ENCODE results near the gene PRDM2. TPM values are rescaled to one million over a fixed set of nuclear protein-coding genes. Genes with fewer than 3 reads are reported as not detected.
A peak's percentile ranks its signal among the peaks of the same experiment; 100 is the strongest.
"Not testable (repeated sequence)": the region's sequence is repeated elsewhere in the genome, so short reads cannot be mapped to it uniquely, and the experiment has no call there.

Gene PRDM2
- 36.3 TPM for polyA plus RNA-seq (ENCODE audit: insufficient read length)

GRCh38 chr1:13699936-13700520 lies at the start of gene PRDM2:
Gene PRDM2 (plus strand): TSS chr1:13700188. CDS start chr1:13715606, 15,418 bp downstream.
- DNase-seq (ENCODE audit: low read depth) = no peak

- DNase-seq (ENCODE audit: low read depth) = no peak
Observed at GRCh38 chr1:13651279-13651678, 48.7 kb upstream of the PRDM2 start.

DNA sequence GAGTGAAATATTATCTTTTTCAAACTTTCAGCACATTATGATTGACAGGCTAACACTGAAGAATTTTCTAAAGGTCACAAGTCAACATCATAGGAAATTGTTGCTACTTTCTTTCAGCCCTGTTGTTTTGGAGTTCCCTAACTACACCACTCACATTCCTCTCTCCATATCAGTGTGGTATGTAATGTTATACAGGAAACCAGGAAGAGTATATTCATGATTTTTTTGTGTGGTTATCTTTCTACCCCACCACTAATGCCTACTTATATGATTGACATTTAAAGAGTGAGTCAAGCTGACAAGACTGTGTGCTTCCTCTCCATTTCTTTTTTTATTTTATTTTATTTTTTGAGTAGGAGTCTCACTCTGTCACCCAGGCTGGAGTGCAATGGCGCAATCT lies 47.8 kb upstream of the PRDM2 start:
- DNase-seq (ENCODE audit: low read depth) = no peak

- DNase-seq (ENCODE audit: low read depth) = no peak
Observed at GRCh38 chr1:13661539-13661938, 38.4 kb upstream of the PRDM2 start.

DNA sequence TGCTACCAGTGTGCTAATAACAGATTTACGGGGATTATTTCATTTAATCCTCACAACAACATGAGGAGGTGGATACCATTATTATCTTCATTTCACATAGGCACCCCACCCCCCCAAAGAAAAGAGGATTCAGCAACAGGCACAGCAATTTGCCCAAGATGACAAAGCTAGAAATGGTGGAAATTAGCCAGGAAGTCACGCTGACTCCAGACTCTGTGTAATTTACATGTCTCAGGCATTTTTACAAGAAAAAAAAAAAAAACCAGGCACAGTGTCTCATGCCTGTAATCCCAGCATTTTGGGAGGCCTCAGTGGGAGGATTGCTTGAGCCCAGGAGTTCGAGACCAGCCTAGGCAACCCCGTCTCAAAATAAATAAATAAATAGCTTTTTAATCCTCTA lies 37.5 kb upstream of the PRDM2 start:
- no peak for DNase-seq (ENCODE audit: low read depth)

DNA sequence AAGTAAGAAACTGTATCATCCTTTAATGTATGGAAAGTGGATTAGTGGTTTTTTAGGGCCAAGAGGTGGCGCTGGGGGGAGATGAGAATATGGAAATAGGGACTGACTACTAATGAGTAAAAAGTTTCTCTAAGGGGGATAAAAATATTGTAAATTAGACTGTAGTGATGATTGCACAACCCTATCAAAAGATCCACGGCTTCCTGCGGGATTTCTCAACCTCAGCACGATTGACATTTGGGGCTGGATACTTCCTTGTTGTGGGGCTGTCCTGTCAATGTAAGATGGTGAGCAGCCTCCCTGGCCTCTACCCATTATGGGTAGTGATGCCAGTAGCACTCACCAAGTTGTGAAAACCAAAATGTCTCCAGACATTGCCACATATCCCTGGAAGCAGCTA lies 36.0 kb upstream of the PRDM2 start:
- DNase-seq (ENCODE audit: low read depth) = no peak

GRCh38 chr1:13664451-13664850 lies 35.5 kb upstream of the PRDM2 start:
- DNase-seq (ENCODE audit: low read depth) = no peak

DNA sequence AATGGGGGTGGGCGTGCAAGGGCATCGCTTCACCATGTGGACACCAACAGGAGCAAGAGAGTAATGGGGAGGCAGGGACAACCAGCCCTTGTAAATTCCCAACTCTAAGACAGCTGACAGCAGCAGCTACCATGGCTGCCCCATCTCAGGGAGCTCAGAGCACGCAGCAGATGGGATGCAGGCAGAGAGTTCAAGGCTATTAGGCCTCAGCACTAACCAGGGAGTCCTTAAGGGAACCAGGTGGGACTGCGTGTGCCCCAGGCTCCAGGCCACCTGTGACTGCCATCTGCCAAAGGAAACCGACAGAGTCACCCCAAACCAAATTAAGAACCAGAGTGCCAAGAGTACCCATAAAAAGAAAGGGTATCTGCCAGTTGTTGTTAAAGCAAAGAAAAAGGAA lies 33.7 kb upstream of the PRDM2 start:
- no peak for DNase-seq (ENCODE audit: low read depth)

- no peak for DNase-seq (ENCODE audit: low read depth)
Observed at GRCh38 chr1:13667691-13668090, 32.3 kb upstream of the PRDM2 start.

- no peak for DNase-seq (ENCODE audit: low read depth)
Observed at GRCh38 chr1:13674377-13674776, 25.6 kb upstream of the PRDM2 start.

GRCh38 chr1:13675151-13675651 lies 24.8 kb upstream of the PRDM2 start:
- peak; percentile 63 for DNase-seq (ENCODE audit: low read depth)

- no peak for DNase-seq (ENCODE audit: low read depth)
Observed at GRCh38 chr1:13677896-13678295, 22.1 kb upstream of the PRDM2 start.

- DNase-seq (ENCODE audit: low read depth) = no peak
Observed at GRCh38 chr1:13679651-13680050, 20.3 kb upstream of the PRDM2 start.

GRCh38 chr1:13680609-13681008 lies 19.4 kb upstream of the PRDM2 start:
- DNase-seq (ENCODE audit: low read depth) = not testable (repeated sequence)

DNA sequence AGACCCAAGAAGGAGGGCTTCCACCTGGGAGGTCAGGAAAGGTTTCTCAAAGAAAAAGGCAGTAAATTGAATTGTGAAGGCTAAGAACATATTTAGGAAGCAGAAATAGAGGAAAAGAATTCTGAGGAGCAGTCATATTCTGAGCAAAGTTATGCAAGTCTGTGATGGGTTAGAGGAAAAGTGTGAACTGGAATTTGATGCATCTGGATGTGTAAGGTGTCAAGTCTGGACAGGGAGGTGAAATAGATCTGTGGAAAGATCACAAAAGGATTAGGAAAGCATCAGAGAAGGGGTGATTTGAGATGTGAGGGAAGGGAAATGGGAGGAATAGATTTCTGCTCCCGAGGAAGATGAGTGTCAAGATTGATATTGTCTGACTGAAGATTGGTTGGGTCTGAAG lies 18.1 kb upstream of the PRDM2 start:
- no peak for DNase-seq (ENCODE audit: low read depth)

GRCh38 chr1:13682444-13682843 lies 17.5 kb upstream of the PRDM2 start:
- DNase-seq (ENCODE audit: low read depth) = no peak

GRCh38 chr1:13683206-13683605 lies 16.8 kb upstream of the PRDM2 start:
- no peak for DNase-seq (ENCODE audit: low read depth)

DNA sequence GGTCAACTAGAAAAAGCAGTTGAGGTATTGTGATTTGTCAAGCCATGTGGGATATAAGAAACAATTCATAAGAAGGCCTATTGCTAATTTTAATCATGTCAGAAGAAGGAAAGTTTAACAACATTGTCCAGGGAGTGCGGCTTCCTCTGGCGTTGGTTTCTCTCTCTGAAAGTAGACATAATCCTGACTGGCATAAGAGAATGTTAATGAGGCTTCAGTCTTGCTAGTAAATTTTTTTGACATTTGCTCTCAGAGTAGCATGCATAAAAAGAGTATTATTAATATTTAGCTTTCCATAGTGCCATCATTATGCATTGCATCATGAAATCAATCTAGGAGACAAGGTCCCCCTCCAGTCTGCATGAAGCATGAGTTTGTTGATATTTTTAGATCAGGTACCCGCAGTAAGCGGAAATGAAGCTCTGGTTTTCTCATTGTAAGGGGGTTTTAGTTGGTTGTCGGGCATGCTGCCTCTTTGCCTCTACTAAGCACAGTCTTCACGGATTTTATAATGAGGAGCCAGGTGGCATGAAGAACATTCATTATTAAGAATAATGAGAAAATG lies 12.8 kb upstream of the PRDM2 start:
- DNase-seq (ENCODE audit: low read depth) = no peak

- not testable (repeated sequence) for DNase-seq (ENCODE audit: low read depth)
Observed at GRCh38 chr1:13693094-13693493, 6.9 kb upstream of the PRDM2 start.

DNA sequence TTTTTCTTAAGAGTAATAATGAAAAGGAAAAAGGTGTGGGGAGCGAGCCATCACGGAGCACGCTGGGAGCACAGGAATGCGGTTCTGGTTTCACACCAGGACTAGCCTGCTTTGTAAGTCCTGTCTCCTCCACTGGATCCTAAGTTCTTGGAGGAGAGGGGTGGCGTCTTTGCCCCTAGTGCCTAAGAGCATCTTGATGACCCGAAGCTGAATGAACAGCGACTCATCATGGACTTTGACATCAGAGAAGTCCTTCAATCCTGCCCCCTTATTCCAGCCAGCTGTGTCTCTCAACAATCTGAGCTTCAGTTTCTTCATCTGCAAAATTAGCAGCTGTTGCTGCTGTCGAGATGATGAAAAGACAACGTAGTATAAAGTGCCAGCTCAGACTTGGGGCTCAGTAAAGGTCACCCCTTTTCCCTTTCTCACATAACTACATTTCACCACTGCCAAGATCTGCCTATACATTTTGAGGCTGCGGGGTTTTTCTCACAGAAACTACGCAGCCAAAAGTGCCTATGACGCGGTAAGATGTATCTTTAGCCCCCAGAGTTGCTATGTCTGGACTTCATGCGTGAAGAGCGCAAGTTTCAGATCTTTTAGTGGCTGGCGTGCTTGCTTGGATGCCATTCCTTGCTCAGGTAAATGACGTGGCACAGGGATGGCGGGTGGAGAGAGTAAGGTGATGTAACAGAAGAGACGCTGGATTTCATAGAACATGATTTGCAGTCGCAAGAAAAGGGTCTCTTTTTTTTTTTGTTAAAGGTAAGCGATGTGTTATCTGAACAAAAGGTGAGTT lies 4.9 kb upstream of the PRDM2 start:
- no peak for DNase-seq (ENCODE audit: low read depth)

GRCh38 chr1:13697738-13698137 lies 2.2 kb upstream of the PRDM2 start:
- DNase-seq (ENCODE audit: low read depth) = no peak

DNA sequence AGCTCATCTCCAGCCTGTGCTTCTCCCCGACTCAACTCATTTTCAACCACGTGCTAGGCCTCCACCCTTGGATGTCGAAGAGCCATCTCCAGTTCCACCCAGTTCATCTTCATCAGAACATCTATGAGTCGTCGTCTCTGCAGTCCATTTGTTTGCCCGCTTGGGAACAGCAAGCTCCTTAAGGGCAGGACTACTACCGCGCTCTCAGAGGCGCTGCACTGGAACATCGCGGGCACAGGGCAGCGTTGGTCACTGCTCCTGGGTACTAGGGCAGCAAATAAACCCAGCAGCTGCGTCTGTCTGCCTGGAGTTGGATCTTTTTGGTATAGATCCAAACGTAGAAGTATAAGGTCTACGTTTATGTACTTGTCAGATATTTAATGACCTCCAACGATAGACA lies 478 bp upstream of the PRDM2 start:
- no peak for DNase-seq (ENCODE audit: low read depth)

Data from forelimb muscle (tissue), 1 donor.